IMR-90 (cell line): ENCODE data around the gene CREBBP. TPM values are rescaled to one million over a fixed set of nuclear protein-coding genes. Genes with fewer than 3 reads are reported as not detected.

Source experiments
- ATAC-seq: fragments of 200-7000 bp; cut with Tn5 transposase; 2 replicates; pipeline ENCODE4 v1.9.1; 2020; ENCODE audit warnings: low read depth, mild to moderate bottlenecking, moderate library complexity
- BruUV-seq: library from RNA; stranded (reverse); fragments of 400-500 nt; replicated peaks from 2 replicates; lab custom pipeline; 2021; lab: Mats Ljungman, UMichigan
- CTCF ChIA-PET: fragments of 300-600 bp; formaldehyde crosslinking; extraction: SDS; loops from one replicate; lab custom pipeline; 2021; ENCODE audit warnings: antibody characterized with exemption; lab: Yijun Ruan, JAX
- POLR2A ChIA-PET: fragments of 300-600 bp; sonication (Branson Sonifier 250); formaldehyde crosslinking; loops from one replicate; lab custom pipeline; 2022; ENCODE audit warnings: antibody characterized with exemption; ENCODE audit not compliant: unreplicated experiment; lab: Charles Lee
- DNase-seq: peaks from one replicate; pipeline ENCODE4 v3.0.0; 2013
- H2AFZ ChIP-seq: replicated peaks from 2 replicates; pipeline ENCODE3; 2013; ENCODE audit warnings: low read length, mild to moderate bottlenecking; ENCODE audit not compliant: poor library complexity
- H2AK5ac ChIP-seq: 2 replicates; pipeline ENCODE4 v1.6.1; 2013; ENCODE audit warnings: low read depth, low read length, inconsistent platforms
- H2AK9ac ChIP-seq: replicated peaks from 2 replicates; pipeline ENCODE3; 2013; ENCODE audit warnings: mild to moderate bottlenecking, low read depth, low read length, moderate library complexity; ENCODE audit not compliant: poor library complexity
- H2BK120ac ChIP-seq: 2 replicates; pipeline ENCODE4 v1.6.1; 2013; ENCODE audit warnings: low read depth, low read length, inconsistent platforms
- H2BK15ac ChIP-seq: 3 replicates; pipeline ENCODE4 v1.6.1; 2013; ENCODE audit warnings: low read depth, low read length, inconsistent platforms
- H2BK20ac ChIP-seq: 2 replicates; pipeline ENCODE4 v1.6.1; 2013; ENCODE audit warnings: low read depth, mild to moderate bottlenecking, inconsistent platforms, low read length, moderate library complexity
- H2BK5ac ChIP-seq: 2 replicates; pipeline ENCODE4 v1.6.1; 2013; ENCODE audit warnings: mild to moderate bottlenecking, low read depth, low read length, inconsistent platforms; ENCODE audit not compliant: poor library complexity, severe bottlenecking
- H3K14ac ChIP-seq: replicated peaks from 2 replicates; pipeline ENCODE4 v1.6.1; 2013; ENCODE audit warnings: low read depth, low read length, inconsistent platforms
- H3K18ac ChIP-seq: 2 replicates; pipeline ENCODE4 v1.6.1; 2013; ENCODE audit warnings: low read depth, low read length, control low read depth
- H3K23ac ChIP-seq: 2 replicates; pipeline ENCODE4 v1.6.1; 2013; ENCODE audit warnings: low read depth, low read length, inconsistent platforms
- H3K27ac ChIP-seq: 2 replicates; pipeline ENCODE4 v1.5.1; 2013; ENCODE audit warnings: mild to moderate bottlenecking, control low read depth, low read length; ENCODE audit not compliant: insufficient read depth
- H3K27me3 ChIP-seq: 2 replicates; pipeline ENCODE4 v1.6.1; 2013; ENCODE audit warnings: low read length; ENCODE audit not compliant: control insufficient read depth, insufficient read depth
- H3K36me3 ChIP-seq: 2 replicates; pipeline ENCODE4 v1.6.1; 2013; ENCODE audit warnings: low read length, mixed read lengths; ENCODE audit not compliant: control insufficient read depth, insufficient read depth
- H3K4ac ChIP-seq: 2 replicates; pipeline ENCODE4 v1.6.1; 2013; ENCODE audit warnings: low read depth, low read length, inconsistent platforms
- H3K4me1 ChIP-seq: 2 replicates; pipeline ENCODE4 v1.6.1; 2013; ENCODE audit warnings: low read length, mixed read lengths; ENCODE audit not compliant: control insufficient read depth, insufficient read depth
- H3K4me2 ChIP-seq: 2 replicates; pipeline ENCODE4 v1.6.1; 2013; ENCODE audit warnings: low read depth, mild to moderate bottlenecking, control low read depth, low read length, moderate library complexity
- H3K4me3 ChIP-seq: 2 replicates; pipeline ENCODE4 v1.5.1; 2013; ENCODE audit warnings: low read depth, mild to moderate bottlenecking, control low read depth, low read length, moderate library complexity; ENCODE audit not compliant: insufficient read depth
- H3K56ac ChIP-seq: 2 replicates; pipeline ENCODE4 v1.6.1; 2013; ENCODE audit warnings: low read length, inconsistent platforms; ENCODE audit not compliant: insufficient read depth; ENCODE audit errors: extremely low read depth
- H3K79me1 ChIP-seq, 2 experiments: 2 replicates each; pipeline ENCODE4 v1.6.1; 2013; ENCODE audit warnings: low read length in 2 of 2, inconsistent platforms in 1 of 2, low read depth in 1 of 2
- H3K9ac ChIP-seq: 2 replicates; pipeline ENCODE4 v1.6.1; 2013; ENCODE audit warnings: low read depth, low read length, control low read depth
- H3K9me1 ChIP-seq: 2 replicates; pipeline ENCODE4 v1.6.1; 2013; ENCODE audit warnings: low read length, inconsistent platforms; ENCODE audit not compliant: insufficient read depth
- H3K9me3 ChIP-seq: 2 replicates; pipeline ENCODE4 v1.6.1; 2013; ENCODE audit warnings: low read length; ENCODE audit not compliant: control insufficient read depth, insufficient read depth
- H4K20me1 ChIP-seq: 2 replicates; pipeline ENCODE4 v1.6.1; 2013; ENCODE audit warnings: low read length, inconsistent platforms; ENCODE audit not compliant: insufficient read depth
- H4K5ac ChIP-seq: 2 replicates; pipeline ENCODE4 v1.6.1; 2013; ENCODE audit warnings: mild to moderate bottlenecking, low read depth, low read length, control low read depth
- H4K8ac ChIP-seq, 2 experiments: 2 replicates each; pipeline ENCODE4 v1.6.1; 2013; ENCODE audit warnings: low read depth in 2 of 2, low read length in 2 of 2, control low read depth in 1 of 2, inconsistent platforms in 1 of 2
- H4K91ac ChIP-seq: 2 replicates; pipeline ENCODE4 v1.6.1; 2013; ENCODE audit warnings: low read depth, low read length, inconsistent platforms; ENCODE audit not compliant: insufficient read depth
- POLR2A ChIP-seq: IDR thresholded peaks from 2 replicates; pipeline ENCODE4 v1.6.1; 2012; ENCODE audit warnings: mild to moderate bottlenecking, low read depth, low read length
- WGBS, 2 experiments: methylation state at CpG; one replicate each; pipeline versions ENCODE4 v1.1.5 to v1.1.7; 2013; ENCODE audit warnings: missing lambda C conversion rate in 2 of 2; ENCODE audit not compliant: insufficient read length in 1 of 2; ENCODE audit errors: extremely low coverage in 2 of 2; 5-methylcytosine and 5-hydroxymethylcytosine counted together
- dilution Hi-C: fragments of 300-500 bp; cut with HindIII; formaldehyde crosslinking; loops from one replicate; pipeline ENCODE4 v1.14.3; 2018; ENCODE audit warnings: low sequenced_read_pairs; ENCODE audit not compliant: unreplicated experiment
- in situ Hi-C: fragments of 300-500 bp; cut with MboI; formaldehyde crosslinking; loops from 3 replicates; pipeline ENCODE4 v1.14.3; 2019; ENCODE audit warnings: low sequenced_read_pairs, inconsistent platforms, mixed read lengths
- intact Hi-C: fragments of 100-400 bp; cut with micrococcal nuclease; formaldehyde crosslinking; loops from 2 replicates; pipeline ENCODE4 v1.10.0; 2022
- polyA plus RNA-seq, 3 experiments: library from polyadenylated mRNA; depleted of rRNA; stranded (reverse); fragments of >200 nt; gene quantifications; 2 replicates each; pipeline ENCODE4 v1.2.3, GENCODE V29; 2012; ENCODE audit warnings: low replicate concordance in 1 of 3
- total RNA-seq: library from RNA; depleted of rRNA; stranded (reverse); fragments of >200 nt; gene quantifications from 2 replicates; pipeline ENCODE4 v1.2.3, GENCODE V29; 2012

CREBBP gene
- total and polyA plus RNA-seq, 2 of the 4 experiments (the other 2 are of a cell fraction): 7.3 to 12.5 TPM

DNA sequence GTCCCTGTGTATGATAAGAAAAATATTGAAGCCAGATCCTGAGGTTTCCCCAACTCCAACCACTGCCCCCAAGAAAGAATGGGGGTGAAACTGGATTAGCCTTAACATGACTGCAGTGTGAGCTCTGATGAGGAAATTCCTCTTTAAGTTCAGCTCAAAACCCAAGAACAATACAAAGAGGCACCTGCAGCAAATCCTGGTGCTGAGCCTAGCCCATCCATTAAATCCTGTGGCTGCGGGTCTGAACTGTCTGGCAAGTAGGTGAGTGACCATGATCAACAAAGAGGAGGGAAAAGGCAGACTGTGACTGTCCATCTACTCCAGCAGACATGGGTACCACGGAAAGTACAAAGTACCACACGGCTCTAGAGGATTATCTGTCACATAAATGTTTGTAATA lies 64.2 kb downstream of the CREBBP start:
- BruUV-seq: no TSS peak
- Histone ChIP-seq H2BK15ac (no peak overlapping the region), H4K91ac (no peak overlapping the region), H2BK120ac (no peak overlapping the region), H4K8ac (no peak overlapping the region), H2AFZ (no peak overlapping the region), H2BK5ac (no peak overlapping the region), H2AK9ac (no peak overlapping the region), H3K27ac (no peak overlapping the region), H3K4me3 (no peak overlapping the region), H3K9me3 (no peaks in the 10 kb centered on the region), H3K4me1 (peaks cover 13% of the 10 kb centered on the region), H3K18ac (no peak overlapping the region), H3K79me1 (peaks cover 40 to 92% of the 10 kb centered on the region in 2 experiments), H3K4ac (no peak overlapping the region), H3K4me2 (no peak overlapping the region), H3K14ac (no peak overlapping the region), H3K9ac (no peak overlapping the region), H4K20me1 (peaks cover 96% of the 10 kb centered on the region), H4K5ac (no peak overlapping the region), H3K9me1 (peaks cover 38% of the 10 kb centered on the region), H2BK20ac (no peak overlapping the region), H3K56ac (no peak overlapping the region), H2AK5ac (no peak overlapping the region), H3K23ac (no peak overlapping the region), H3K27me3 (no peaks in the 10 kb centered on the region), H3K36me3 (no peaks in the 10 kb centered on the region)
- POLR2A ChIA-PET: no interaction called here
- TF ChIP-seq POLR2A: no peak
- DNase-seq (no peak), ATAC-seq (no peak)
- intact Hi-C loops (no loop called here), in situ Hi-C loops (no loop called here), dilution Hi-C loops (no loop called here)
- WGBS, 2 experiments: no CpG with 5 or more reads among the region's 3 CpGs
- CTCF ChIA-PET: interaction anchor here (0.6 kb wide), 1 partner anchor 62 kb away, joined by 3 read pairs; no protein-coding TSS in a partner anchor
